ENCODE results near the gene MAML3. TPM values are rescaled to one million over a fixed set of nuclear protein-coding genes. Genes with fewer than 3 reads are reported as not detected.

Gene MAML3
- polyA plus RNA-seq, 1 donor (not counting 4 experiments of a cell fraction or from before 2014, with no cell fraction given), result 0.68 TPM

- Histone ChIP-seq H3K9me1 (ENCODE audit: control insufficient read depth, extremely low read depth, insufficient read depth, low read length) (peaks cover 3% of the 10 kb centered on the region), H3K27me3 (ENCODE audit: control insufficient read depth, extremely low read depth, insufficient read depth, low read length) (no peaks in the 10 kb centered on the region), H3K79me2 (ENCODE audit: control insufficient read depth, insufficient read depth, low read length) (no peaks in the 10 kb centered on the region), H3K9ac (ENCODE audit: control insufficient read depth, extremely low read depth, insufficient read depth, low read length) (no peak overlapping the region), H3K36me3 (ENCODE audit: control insufficient read depth in 2 of 2, extremely low read depth in 1 of 2, insufficient read depth in 2 of 2, low read length in 2 of 2) (peaks cover 0 to 5% of the 10 kb centered on the region in 2 experiments), H3K9me3 (ENCODE audit: control insufficient read depth, low read depth, low read length) (no peaks in the 10 kb centered on the region), H3K27ac (ENCODE audit: control insufficient read depth, insufficient read depth, low read length) (no peak overlapping the region), H2AFZ (ENCODE audit: control insufficient read depth, low read length) (no peak overlapping the region), H3K4me3 (ENCODE audit: control insufficient read depth in 2 of 3, extremely low read depth in 1 of 3, insufficient read depth in 2 of 3, low read depth in 1 of 3, low read length in 3 of 3) (no peak overlapping the region), H3K4me2 (ENCODE audit: control insufficient read depth, extremely low read depth, insufficient read depth, low read depth, low read length) (no peak overlapping the region), H4K20me1 (ENCODE audit: control insufficient read depth, extremely low read depth, insufficient read depth, low read length) (no peaks in the 10 kb centered on the region), H3K4me1 (ENCODE audit: control insufficient read depth, extremely low read depth, insufficient read depth, low read length) (peaks cover 17% of the 10 kb centered on the region)
- FAIRE-seq, result no peak
- TF ChIP-seq EZH2 (IDR thresholded peaks at IDR 0.05; ENCODE audit: low read length) (no peak), CTCF (optimal IDR thresholded peaks at IDR 0.05 in 1 of 3, IDR thresholded peaks at IDR 0.05 in 1 of 3, conservative IDR thresholded peaks at IDR 0.05 in 1 of 3; ENCODE audit: extremely low read depth in 1 of 3, insufficient read depth in 2 of 3, low read length in 3 of 3) (no peak)
- dilution Hi-C loops (cut with MboI; ENCODE audit: extremely low pct_ligation_motif_present, low sequenced_read_pairs), result no loop called here
- no peak for DNase-seq (ENCODE audit: low read depth, low spot score)
Observed at GRCh38 chr4:139685180-139685579, 468.8 kb downstream of the MAML3 start.

- no peak for FAIRE-seq
- H3K4me1 ChIP-seq (ENCODE audit: control insufficient read depth, extremely low read depth, insufficient read depth, low read length), result peaks cover 17% of the 10 kb centered on the region
- no peaks in the 10 kb centered on the region for H3K9me3 ChIP-seq (ENCODE audit: control insufficient read depth, low read depth, low read length)
- dilution Hi-C loops (cut with MboI; ENCODE audit: extremely low pct_ligation_motif_present, low sequenced_read_pairs), result no loop called here
- no peak for DNase-seq (ENCODE audit: low read depth, low spot score)
- H3K9ac ChIP-seq (ENCODE audit: control insufficient read depth, extremely low read depth, insufficient read depth, low read length), result no peak overlapping the region
- no peak overlapping the region for H3K27ac ChIP-seq (ENCODE audit: control insufficient read depth, insufficient read depth, low read length)
- H3K79me2 ChIP-seq (ENCODE audit: control insufficient read depth, insufficient read depth, low read length), result no peaks in the 10 kb centered on the region
- H3K4me3 ChIP-seq (ENCODE audit: control insufficient read depth in 2 of 3, extremely low read depth in 1 of 3, insufficient read depth in 2 of 3, low read depth in 1 of 3, low read length in 3 of 3), result no peak overlapping the region
- no peak overlapping the region for H2AFZ ChIP-seq (ENCODE audit: control insufficient read depth, low read length)
- peaks cover 3% of the 10 kb centered on the region for H3K9me1 ChIP-seq (ENCODE audit: control insufficient read depth, extremely low read depth, insufficient read depth, low read length)
- H3K36me3 ChIP-seq (ENCODE audit: control insufficient read depth in 2 of 2, extremely low read depth in 1 of 2, insufficient read depth in 2 of 2, low read length in 2 of 2), result peaks cover 0 to 5% of the 10 kb centered on the region in 2 experiments
- TF ChIP-seq EZH2 (IDR thresholded peaks at IDR 0.05; ENCODE audit: low read length), result no peak
- no peak for TF ChIP-seq CTCF (optimal IDR thresholded peaks at IDR 0.05 in 1 of 3, IDR thresholded peaks at IDR 0.05 in 1 of 3, conservative IDR thresholded peaks at IDR 0.05 in 1 of 3; ENCODE audit: extremely low read depth in 1 of 3, insufficient read depth in 2 of 3, low read length in 3 of 3)
- H4K20me1 ChIP-seq (ENCODE audit: control insufficient read depth, extremely low read depth, insufficient read depth, low read length), result no peaks in the 10 kb centered on the region
- H3K4me2 ChIP-seq (ENCODE audit: control insufficient read depth, extremely low read depth, insufficient read depth, low read depth, low read length), result no peak overlapping the region
- no peaks in the 10 kb centered on the region for H3K27me3 ChIP-seq (ENCODE audit: control insufficient read depth, extremely low read depth, insufficient read depth, low read length)
Observed at GRCh38 chr4:139684351-139684750, 469.6 kb downstream of the MAML3 start.
